PFSK-1 (cell line): ENCODE measurements around the gene TSPAN3.

ENCODE experiments used
- FOXP2 ChIP-seq: optimal IDR thresholded peaks from 2 replicates; pipeline ENCODE3; 2011; ENCODE audit warnings: borderline replicate concordance, control low read depth, inconsistent platforms; ENCODE audit not compliant: insufficient read depth; ENCODE audit errors: extremely low read length, extremely low read depth
- POLR2AphosphoS5 ChIP-seq: IDR thresholded peaks from 2 replicates; pipeline ENCODE4 v1.6.1; 2012; ENCODE audit warnings: low read depth, mild to moderate bottlenecking, control low read depth, low read length, moderate library complexity
- SIN3A ChIP-seq: IDR thresholded peaks from 2 replicates; pipeline ENCODE4 v1.6.1; 2012; ENCODE audit warnings: mild to moderate bottlenecking, low read length, moderate library complexity, borderline replicate concordance; ENCODE audit not compliant: insufficient read depth
- TAF1 ChIP-seq: IDR thresholded peaks from 2 replicates; pipeline ENCODE4 v1.6.1; 2012; ENCODE audit warnings: low read length, control low read depth, borderline replicate concordance; ENCODE audit not compliant: insufficient read depth
- TF ChIP-seq, protein P1 (sequence below), 2 experiments: IDR thresholded peaks; 2 replicates each; pipeline versions ENCODE4 v1.6.1 to v1.8.0; 2011 to 2012; ENCODE audit warnings: low read depth in 2 of 2, low read length in 2 of 2, control low read depth in 1 of 2, inconsistent platforms in 1 of 2, mild to moderate bottlenecking in 1 of 2, moderate library complexity in 1 of 2; ENCODE audit not compliant: insufficient read depth in 1 of 2

TSPAN3 gene

DNA sequence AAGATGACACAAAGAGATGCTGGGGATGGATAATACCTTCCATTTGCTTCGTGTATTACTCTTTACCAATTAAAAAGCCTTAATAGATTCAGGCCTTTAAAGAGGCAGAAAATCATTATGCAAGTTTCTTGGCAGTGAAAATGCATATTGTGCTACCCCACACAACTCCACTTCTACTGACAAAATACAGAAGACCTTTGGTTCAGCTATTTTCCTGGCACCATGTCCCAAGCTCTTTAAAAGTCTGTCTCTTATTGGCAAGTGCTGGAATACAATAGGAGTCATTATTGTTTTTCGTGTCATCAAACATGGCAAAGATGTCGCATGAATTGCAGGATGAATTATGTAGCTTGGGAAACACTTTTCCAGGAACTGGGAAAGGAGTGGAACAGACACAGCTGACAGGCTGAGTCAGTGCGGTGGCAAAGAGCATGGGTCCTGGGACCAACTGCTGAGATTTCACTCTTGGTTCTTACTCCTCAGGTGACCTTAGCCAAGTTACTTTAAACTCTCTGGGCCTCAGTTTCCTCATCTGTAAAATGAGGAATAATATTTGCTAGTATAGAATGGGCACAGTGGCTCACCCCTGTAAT, 5.5 kb upstream of the TSPAN3 start:
- TF ChIP-seq, protein P1, sequence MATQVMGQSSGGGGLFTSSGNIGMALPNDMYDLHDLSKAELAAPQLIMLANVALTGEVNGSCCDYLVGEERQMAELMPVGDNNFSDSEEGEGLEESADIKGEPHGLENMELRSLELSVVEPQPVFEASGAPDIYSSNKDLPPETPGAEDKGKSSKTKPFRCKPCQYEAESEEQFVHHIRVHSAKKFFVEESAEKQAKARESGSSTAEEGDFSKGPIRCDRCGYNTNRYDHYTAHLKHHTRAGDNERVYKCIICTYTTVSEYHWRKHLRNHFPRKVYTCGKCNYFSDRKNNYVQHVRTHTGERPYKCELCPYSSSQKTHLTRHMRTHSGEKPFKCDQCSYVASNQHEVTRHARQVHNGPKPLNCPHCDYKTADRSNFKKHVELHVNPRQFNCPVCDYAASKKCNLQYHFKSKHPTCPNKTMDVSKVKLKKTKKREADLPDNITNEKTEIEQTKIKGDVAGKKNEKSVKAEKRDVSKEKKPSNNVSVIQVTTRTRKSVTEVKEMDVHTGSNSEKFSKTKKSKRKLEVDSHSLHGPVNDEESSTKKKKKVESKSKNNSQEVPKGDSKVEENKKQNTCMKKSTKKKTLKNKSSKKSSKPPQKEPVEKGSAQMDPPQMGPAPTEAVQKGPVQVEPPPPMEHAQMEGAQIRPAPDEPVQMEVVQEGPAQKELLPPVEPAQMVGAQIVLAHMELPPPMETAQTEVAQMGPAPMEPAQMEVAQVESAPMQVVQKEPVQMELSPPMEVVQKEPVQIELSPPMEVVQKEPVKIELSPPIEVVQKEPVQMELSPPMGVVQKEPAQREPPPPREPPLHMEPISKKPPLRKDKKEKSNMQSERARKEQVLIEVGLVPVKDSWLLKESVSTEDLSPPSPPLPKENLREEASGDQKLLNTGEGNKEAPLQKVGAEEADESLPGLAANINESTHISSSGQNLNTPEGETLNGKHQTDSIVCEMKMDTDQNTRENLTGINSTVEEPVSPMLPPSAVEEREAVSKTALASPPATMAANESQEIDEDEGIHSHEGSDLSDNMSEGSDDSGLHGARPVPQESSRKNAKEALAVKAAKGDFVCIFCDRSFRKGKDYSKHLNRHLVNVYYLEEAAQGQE (IDR thresholded peaks at IDR 0.05; ENCODE audit: insufficient read depth in 1 of 2, low read depth in 2 of 2, low read length in 2 of 2) = no peak
- TF ChIP-seq TAF1 (no peak), FOXP2 (no peak), SIN3A (no peak), POLR2AphosphoS5 (no peak)

- TF ChIP-seq TAF1 (no peak), POLR2AphosphoS5 (no peak), FOXP2 (no peak), SIN3A (no peak)
- TF ChIP-seq, protein P1 (IDR thresholded peaks at IDR 0.05; ENCODE audit: insufficient read depth in 1 of 2, low read depth in 2 of 2, low read length in 2 of 2) = no peak
These were observed 4.6 kb upstream of the TSPAN3 start for GRCh38 chr15:77075528-77075927.

DNA sequence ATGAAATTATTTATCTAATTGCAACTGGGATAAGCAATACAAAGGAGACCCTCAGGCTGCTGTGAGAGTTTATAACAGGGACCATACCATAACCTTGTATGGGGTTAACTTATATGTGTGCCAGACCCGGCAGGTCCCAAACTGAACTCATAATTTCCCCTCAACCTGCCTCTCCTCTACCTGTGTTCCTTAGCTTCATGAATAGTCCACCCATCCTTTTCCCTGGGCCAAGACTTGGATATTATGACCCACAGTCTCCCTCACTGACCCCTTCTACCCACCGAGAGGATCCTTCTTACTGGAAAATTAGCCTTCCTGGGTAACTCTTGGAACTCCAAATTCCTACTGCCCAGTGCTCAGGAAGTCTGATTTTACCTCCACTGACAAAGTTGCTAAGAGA, 3.4 kb upstream of the TSPAN3 start:
- TF ChIP-seq SIN3A = no peak
- TF ChIP-seq FOXP2 = no peak
- TF ChIP-seq TAF1 = no peak
- no peak for TF ChIP-seq POLR2AphosphoS5
- TF ChIP-seq, protein P1 (IDR thresholded peaks at IDR 0.05; ENCODE audit: insufficient read depth in 1 of 2, low read depth in 2 of 2, low read length in 2 of 2) = no peak

GRCh38 chr15:77071305-77072223, 655 bp upstream of the TSPAN3 start:
- TF ChIP-seq, protein P1 (IDR thresholded peaks at IDR 0.05; ENCODE audit: insufficient read depth in 1 of 2, low read depth in 2 of 2, low read length in 2 of 2) = no peak
- TF ChIP-seq FOXP2 (no peak), POLR2AphosphoS5 (no peak), SIN3A (no peak), TAF1 (no peak)
